ENCODE measurements around the gene SST.
"Not testable (repeated sequence)": the region's sequence is repeated elsewhere in the genome, so short reads cannot be mapped to it uniquely, and the experiment has no call there.

SST gene

DNA sequence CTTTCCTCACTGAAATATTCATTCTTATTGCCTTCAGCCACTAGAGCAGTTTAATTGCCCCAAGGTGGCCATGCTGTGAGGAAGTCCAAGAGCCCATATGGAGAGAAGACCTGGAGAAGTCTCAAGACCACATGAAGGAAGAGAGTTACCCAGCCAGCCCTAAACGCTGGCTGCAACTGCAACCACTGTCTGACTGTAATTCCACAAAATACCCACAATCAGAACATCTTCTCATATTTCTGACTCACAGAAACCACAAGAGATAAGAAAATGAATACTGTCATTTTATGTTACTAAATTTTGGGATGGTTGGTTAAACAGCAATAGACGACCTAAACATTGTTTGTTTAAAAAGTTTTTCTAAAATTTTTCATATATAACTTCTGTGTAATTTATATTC, 14.7 kb upstream of the SST start:
- DNase-seq = no peak

DNA sequence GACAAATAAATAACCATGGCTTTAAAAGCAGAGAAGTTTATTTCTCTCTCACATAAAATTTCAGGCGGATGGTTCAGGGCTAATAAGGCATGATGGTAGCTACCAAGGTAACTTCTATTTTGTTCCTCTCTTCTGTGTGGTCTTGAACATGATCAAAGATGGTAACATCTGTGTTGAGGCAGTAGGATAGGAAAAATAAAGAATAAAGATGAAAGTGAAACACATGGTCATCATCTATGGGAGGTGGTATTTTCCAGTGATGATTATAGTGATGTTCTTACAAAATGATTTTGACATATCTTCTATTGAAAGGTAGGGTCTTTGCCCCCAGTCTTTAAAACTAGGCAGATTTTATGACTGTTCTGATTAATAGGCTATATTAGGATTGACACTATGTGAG, 14.2 kb upstream of the SST start:
- DNase-seq = no peak

DNA sequence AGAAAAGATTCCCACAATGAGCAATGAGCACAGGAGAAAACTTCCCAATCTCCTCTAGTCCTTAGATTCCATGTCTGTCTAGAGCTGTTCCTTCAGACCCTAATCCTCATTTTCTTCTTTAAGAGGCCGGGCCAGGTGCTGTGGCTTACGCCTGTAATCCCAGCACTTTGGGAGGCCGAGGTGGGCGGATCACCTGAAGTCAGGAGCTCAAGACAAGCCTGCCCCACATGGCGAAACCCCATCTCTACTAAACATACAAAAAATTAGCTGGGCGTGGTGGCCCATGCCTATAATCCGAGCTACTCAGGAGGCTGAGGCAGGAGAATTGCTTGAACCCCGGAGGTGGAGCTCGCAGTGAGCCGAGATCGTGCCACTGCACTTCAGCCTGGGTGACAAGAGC, 11.6 kb upstream of the SST start:
- DNase-seq = not testable (repeated sequence)

- peak in 54 of 58 donors; percentile 1 to 81 (median 46) for DNase-seq
Measured at GRCh38 chr3:187679638-187680396, 9.6 kb upstream of the SST start.

- DNase-seq = peak in 39 of 58 donors; percentile 1 to 62 (median 11)
Measured at GRCh38 chr3:187678726-187679268, 8.6 kb upstream of the SST start.

- no peak for DNase-seq
Measured at GRCh38 chr3:187677604-187678003, 7.4 kb upstream of the SST start.

- DNase-seq = no peak
Measured at GRCh38 chr3:187673012-187673411, 2.8 kb upstream of the SST start.

DNA sequence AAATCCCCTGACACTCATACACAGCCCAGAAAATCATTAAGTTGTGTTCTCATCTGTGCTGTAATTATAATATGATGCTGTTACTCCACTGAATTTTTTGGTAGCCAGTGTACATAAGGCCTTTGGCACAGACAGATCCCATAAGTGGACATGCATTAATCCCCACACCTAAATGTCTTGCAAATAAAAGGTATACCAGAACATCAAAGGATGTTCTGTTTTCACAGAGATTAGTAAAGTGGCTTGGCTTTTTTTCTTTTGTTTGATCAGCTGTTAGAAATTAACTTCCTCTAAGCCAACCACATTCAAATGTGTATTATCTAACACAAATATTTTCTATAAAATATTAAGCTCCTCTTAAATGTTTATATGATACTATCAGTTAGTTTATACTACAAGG, 2.7 kb downstream of the SST start:
- no peak for DNase-seq

- no peak for DNase-seq
Measured at GRCh38 chr3:187665764-187666402, 4.3 kb downstream of the SST start.

DNA sequence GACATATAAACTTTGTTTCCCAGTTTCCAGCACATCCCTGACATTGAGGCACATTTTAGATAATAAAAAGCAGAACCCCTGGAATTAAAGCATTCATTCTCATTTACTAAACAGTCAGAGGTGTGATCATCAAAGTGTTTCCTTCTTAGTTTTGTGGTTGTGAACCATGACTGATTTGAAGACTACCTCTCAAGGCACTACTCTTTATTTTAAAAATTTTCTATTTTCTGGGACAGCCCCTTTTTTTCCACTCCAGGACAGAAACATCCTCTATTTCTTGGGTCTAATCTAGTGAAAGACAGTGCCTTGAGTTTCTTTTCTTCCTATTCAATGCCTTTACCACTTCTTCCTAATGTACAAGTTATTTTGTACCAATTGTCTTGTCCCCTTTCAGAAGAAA, 5.2 kb downstream of the SST start:
- DNase-seq = no peak

DNA sequence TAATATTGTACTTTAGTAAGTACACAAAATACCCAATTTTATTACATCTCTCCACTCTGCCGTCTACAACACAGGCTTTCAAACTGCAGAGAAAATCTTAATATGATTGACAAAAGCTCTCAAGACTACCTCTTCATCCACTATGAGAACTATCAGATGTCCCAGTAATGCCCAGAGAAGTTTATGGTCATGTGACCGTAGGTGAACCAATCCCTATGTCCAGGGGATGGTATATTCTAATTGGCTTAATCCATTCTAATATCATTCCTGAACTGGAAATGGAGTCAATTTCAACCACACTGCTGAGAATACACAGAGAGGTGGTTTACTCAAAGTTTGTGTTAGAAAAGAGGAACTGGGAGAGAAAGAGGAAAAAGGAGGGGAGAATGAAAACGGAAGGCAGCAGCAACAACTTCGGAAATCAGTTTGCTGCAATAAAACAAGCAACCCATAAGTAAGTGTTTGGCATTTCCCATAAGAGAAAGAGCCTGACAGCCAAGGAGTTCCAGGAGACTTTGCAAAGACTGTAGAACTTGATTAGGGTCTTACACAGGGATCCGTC, 7.3 kb downstream of the SST start:
- no peak for DNase-seq

DNA sequence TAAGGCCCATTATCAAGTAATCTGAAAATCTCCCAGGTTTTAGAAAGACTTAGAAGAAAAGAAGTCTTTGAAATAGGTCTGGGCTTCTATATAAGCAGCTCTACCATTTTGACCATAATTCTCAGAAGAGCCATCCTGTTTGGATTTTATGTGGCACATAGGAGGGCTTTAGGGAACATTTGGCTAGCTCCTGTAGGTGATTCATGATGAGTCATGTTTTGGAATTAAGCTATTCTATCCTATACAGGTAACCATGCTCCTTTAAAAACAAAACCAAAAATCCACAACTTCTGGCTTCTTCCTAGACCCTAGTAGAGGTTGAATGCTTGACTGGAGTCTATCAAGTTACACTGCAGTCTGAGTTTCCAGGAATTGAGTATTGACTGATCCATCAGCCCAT, 8.9 kb downstream of the SST start:
- no peak for DNase-seq

- no peak for DNase-seq
Measured at GRCh38 chr3:187651282-187651681, 18.9 kb downstream of the SST start.

GRCh38 chr3:187648177-187648576, 22.0 kb downstream of the SST start:
- no peak for DNase-seq

- no peak for DNase-seq
Measured at GRCh38 chr3:187646906-187647660, 23.1 kb downstream of the SST start.

- DNase-seq = not testable (repeated sequence)
Measured at GRCh38 chr3:187645379-187645778, 24.8 kb downstream of the SST start.

DNA sequence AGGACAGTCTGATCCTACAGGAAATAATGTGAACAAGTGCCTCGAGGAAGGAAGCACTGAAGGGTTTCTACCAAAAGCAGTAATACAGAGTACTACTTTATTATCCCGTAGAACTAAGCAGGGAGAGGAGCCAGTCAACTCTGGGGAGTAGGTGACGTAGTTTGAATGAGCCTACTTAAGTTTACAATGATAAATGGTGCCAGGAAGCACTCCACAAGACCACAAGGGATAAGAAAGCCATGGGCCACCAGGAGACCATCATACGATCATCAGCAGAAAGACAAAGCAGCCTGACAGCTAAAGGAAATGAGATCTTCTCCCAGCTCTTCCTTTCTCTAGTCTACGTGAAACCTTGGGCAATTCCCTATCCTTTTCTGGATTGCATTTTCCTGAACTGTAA, 27.3 kb downstream of the SST start:
- no peak for DNase-seq

GRCh38 chr3:187641320-187642016, 28.7 kb downstream of the SST start:
- no peak for DNase-seq

- no peak for DNase-seq
Measured at GRCh38 chr3:187640569-187641059, 29.6 kb downstream of the SST start.

GRCh38 chr3:187639927-187640568, 30.1 kb downstream of the SST start:
- no peak for DNase-seq

Measured in anterior cingulate cortex (tissue), 58 donors.